Stimulated activated CD8-positive, alpha-beta memory T cell treated with anti-CD3 and anti-CD28 coated beads, Interleukin-7, amount 100 ng/mL, for 1 hour (primary cell): ENCODE results near the gene CFAP61.
A peak's percentile ranks its signal among the peaks of the same experiment; 100 is the strongest.

ENCODE experiments used
- DNase-seq, 2 donors: peaks; one replicate each; pipeline ENCODE4 v3.0.0-alpha.2; 2020; ENCODE audit warnings: low read depth in 2 of 2

CFAP61 gene

GRCh38 chr20:20174089-20174835, 121.9 kb downstream of the CFAP61 start:
- no peak for DNase-seq

- DNase-seq = peak in 1 of 2 donors; percentile 5
These were observed 129.0 kb downstream of the CFAP61 start for GRCh38 chr20:20181322-20181721.

DNA sequence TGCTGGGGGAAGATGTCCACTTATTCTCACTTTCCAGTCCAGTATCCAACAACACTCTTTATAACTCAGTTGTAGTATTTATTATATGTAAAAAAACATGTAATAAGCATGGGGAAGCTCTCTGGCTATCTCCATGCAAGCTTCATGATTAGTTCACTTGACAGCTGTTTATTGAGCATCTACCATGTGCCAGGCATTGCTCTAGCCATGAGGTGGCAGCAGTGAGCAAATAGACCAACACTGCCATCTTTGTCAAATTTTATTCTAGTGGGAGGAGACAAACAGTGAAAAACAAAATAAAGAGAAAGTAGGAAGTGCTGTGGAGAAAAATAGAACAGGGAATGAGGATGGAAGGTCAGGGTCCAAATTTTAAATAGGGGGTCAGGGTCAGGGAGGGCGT, 131.8 kb downstream of the CFAP61 start:
- no peak for DNase-seq

DNA sequence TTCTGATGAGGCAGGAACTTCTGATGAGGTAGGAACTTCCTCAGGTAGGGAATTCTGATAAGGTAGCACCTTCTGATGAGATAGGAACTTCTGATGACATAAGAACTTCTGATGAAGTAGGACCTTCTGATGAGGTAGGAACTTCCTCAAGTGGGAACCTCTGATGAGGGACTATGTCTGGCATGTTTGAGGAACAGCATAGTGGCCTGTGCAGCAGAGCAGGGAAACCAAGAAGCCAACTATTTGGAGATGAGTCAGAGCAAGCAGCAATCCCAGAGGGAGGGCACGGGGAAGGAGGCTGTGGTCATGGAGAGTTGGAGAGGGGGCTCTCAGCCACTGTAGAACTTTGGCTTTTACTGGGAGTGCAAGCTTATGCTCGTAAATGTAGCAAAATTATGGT, 132.4 kb downstream of the CFAP61 start:
- DNase-seq = no peak

- no peak for DNase-seq
These were observed 136.3 kb downstream of the CFAP61 start for GRCh38 chr20:20188647-20189046.

DNA sequence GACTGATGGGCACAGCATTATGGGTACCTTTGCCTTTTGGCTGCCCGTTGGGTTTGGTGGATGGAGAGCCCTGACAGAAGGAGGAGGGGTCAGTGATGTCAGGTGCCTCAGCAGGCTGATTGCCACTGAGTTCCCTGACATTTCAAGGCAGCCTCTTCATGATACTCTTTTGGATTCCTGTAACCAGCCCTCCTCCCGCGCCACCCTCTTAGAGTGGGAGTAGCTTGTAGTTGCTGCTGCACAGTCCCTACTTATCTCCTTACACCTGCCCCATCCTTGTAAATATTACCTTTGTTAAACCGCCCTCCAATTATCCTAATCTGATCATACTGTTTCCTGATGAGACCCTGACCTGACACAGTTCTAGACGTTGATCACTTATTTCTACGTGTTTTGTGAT, 140.0 kb downstream of the CFAP61 start:
- no peak for DNase-seq

DNA sequence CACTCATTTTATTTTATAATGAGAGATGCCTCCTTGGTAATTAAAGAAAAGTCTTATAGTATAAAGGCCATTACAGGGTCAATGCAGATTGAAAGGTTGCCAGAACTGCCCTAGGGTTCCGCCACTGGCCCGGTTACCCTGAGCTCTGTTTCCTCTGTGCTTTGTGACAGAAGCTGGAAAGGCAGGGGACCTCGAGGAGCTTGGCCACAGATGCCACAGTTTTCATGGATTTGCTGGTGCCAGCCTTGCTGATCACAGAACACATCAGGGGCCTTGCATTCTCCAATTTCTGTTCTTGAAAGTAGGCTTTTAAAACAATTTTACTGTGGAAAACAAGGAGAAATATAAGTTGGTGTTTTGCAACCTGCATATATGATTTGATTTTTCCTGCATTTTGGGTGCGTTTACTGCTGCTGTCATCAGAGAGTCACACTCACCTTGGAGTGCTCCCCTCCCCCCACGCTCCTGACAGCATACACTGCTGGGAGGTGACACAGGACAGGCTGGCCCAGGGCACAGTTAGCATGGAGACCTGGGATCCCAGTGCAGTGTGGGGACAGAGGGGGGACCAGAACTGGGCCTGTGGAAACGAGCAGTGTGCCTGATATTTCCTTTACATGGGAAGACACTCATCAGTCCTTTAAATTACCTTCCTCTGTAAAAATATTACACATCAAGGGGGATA, 142.8 kb downstream of the CFAP61 start:
- no peak for DNase-seq

- DNase-seq = no peak
These were observed 144.3 kb downstream of the CFAP61 start for GRCh38 chr20:20196610-20197009.

GRCh38 chr20:20198011-20198410, 145.7 kb downstream of the CFAP61 start:
- no peak for DNase-seq

- DNase-seq = no peak
These were observed 147.2 kb downstream of the CFAP61 start for GRCh38 chr20:20199361-20200160.

GRCh38 chr20:20201124-20201523, 148.8 kb downstream of the CFAP61 start:
- no peak for DNase-seq

DNA sequence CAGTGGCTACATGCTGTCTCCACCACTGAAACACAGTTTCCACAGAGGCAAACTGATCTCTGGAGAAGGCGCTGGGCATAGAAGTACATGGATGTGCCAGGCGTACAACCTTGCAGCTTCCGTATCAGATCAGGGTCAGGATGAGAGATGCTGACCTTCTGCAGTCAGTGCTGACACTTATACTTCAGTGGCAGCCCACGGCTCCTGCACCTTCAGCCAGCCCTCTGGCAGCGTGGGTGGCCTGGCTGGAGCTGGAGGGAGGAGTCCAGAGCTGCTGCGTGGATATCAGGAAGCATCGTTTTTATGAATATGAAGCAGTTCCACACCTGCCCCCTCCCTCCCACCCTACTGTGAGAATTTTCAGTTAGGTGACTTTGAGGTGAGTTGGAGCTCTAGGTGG, 149.3 kb downstream of the CFAP61 start:
- no peak for DNase-seq

GRCh38 chr20:20202768-20203167, 150.4 kb downstream of the CFAP61 start:
- no peak for DNase-seq

- no peak for DNase-seq
These were observed 151.5 kb downstream of the CFAP61 start for GRCh38 chr20:20203784-20204183.

GRCh38 chr20:20204256-20204655, 151.9 kb downstream of the CFAP61 start:
- no peak for DNase-seq

GRCh38 chr20:20205141-20205861, 153.0 kb downstream of the CFAP61 start:
- no peak for DNase-seq

DNA sequence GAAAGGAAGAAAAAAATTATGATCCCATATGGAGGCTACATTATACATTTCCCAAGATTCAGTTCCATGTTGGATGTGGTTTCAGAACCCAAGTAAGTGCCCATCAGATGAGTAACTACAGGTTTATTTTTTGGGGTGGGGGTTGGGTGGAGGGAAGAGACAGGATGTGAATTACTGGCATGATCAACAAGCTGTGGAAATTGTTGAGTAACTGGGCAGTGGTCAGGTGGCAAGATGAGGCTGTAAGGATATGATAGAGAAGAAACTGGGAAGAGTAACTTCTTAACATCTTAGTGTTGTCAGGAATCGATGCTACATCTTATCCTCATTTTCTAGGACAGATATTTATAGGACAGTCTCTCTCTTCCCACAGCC, 153.5 kb downstream of the CFAP61 start:
- no peak for DNase-seq

GRCh38 chr20:20206788-20207187, 154.5 kb downstream of the CFAP61 start:
- no peak for DNase-seq

- no peak for DNase-seq
These were observed 155.0 kb downstream of the CFAP61 start for GRCh38 chr20:20207291-20207690.

DNA sequence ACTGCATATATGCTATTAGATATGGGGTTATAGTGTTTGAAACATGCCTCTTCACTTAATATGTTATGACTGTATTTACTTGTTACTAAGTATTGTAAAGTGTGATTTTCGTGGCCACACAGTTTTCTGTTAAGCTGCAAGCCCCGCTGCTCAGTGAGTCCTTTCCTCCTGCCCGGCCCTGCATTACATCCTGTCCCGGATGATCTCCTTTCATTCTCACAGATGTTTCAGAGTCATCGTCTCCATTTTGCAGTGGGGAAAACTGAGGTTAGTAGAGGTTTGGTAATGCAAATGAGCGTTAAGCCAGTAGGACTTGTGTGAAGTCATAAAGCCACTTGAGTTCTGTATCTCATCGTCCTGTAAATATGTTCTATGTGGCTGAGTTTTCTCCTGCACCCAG, 155.5 kb downstream of the CFAP61 start:
- peak in 1 of 2 donors; percentile 3 for DNase-seq

GRCh38 chr20:20209684-20210083, 157.4 kb downstream of the CFAP61 start:
- DNase-seq = no peak

GRCh38 chr20:20210327-20210726, 158.0 kb downstream of the CFAP61 start:
- DNase-seq = no peak
